HG03575 (cell line): ENCODE measurements around the gene IL1B.
A peak's percentile ranks its signal among the peaks of the same experiment; 100 is the strongest.

ENCODE experiments used
- ATAC-seq: cut with Tn5 transposase; IDR thresholded peaks from one replicate; pipeline ENCODE4 v1.9.1; 2021; ENCODE audit not compliant: unreplicated experiment, insufficient number of reproducible peaks, low FRiP score; ENCODE audit errors: extremely low read depth

Gene IL1B

DNA sequence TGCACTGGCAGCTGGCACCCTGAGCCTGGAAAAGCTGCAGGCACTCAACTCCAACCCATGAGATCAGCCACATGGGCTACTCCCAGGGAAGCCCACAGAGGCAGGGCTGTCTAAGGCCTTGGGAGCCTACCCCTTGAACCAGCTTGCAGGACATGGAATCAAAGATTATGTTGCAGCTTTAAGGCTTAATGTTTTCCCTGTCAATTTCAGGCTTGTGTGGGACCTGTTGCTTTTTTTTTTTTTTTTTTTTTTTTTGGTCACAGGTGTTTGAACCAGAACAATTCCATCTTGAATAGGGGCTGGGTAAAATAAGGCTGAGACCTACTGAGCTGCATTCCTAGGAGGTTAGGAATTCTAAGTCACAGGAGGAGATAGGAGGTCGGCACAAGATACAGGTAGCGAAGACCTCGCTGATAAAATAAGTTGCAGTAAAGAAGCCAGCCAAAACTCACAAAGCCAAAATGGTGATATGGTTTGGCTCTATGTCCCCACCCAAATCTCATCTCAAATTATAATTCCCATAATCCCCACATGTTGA, 44.8 kb downstream of the IL1B start:
- no peak for ATAC-seq

DNA sequence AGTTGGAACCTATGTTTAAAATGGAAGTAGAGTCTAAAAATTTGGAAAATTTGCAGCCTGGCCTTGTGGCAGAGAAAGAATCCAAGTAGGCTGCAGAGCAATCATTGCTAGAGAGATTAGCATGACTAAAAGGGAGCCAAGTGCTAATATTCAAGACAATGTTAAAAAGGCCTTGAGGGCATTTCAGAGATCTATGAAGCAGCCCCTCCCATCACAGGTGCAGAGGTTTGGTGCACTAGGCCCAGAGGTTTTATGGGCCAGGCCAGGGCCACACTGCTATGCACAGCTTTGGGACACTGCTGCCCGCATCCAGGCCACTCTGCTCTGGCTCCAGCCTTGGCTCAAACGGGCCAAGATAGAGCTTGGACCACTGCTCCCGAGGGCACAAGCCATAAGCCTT, 45.6 kb downstream of the IL1B start:
- no peak for ATAC-seq

DNA sequence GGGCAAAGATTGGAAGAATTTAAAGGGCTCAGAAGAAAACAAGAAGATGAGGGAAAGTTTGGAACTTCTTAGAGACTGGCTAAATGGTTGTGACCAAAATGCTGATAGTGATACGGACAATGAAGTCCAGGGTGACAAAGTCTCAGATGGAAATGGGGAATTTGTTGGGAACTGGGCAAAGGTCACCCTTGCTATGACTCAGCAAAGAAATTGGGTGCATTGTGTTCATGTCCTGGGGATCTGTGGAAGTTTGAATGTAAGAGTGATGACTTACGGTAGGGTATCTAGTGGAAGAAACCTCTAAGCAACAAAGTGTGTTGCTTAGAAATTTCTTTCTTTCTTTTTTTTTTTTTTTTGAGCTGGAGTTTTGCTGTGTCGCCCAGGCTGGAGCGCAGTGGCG, 46.3 kb downstream of the IL1B start:
- no peak for ATAC-seq

DNA sequence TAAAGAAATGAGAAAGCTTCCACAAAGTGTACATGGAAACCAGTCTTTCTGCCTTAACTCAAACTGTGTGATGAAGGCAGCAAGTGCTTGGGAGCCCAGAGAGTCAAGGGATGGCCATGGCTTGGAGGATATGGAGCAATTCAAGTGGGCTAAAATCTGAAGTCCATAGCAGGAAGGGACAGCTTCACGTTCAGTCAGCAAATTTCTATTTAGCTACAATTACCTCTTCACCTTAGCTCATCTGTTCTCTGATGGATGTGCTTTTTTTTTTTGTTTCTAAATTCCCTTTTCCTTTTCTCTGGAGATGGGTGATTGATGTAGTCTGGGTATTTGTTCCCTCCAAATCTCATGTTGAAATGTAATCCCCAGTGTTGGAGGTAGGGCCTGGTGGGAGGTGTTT, 47.4 kb downstream of the IL1B start:
- no peak for ATAC-seq

DNA sequence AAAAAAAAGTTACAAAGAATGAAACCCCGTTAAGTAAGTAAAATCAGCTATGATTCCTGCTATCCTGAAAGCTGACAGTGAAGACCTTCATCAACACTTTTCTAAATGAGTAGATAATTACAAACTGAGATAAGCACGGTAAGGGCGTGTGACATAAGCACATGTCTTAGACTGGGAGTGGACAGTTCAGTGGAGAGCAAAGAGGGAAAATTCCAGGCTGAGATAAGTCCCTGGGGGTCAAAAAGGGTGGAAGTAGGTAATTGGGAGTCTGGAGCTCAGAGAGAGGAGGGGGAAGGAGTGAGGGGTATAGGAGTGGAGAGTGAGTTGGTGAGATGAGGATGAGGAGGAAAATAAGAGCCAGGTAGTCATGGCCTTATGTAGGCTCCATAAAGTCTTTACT, 47.9 kb downstream of the IL1B start:
- no peak for ATAC-seq

DNA sequence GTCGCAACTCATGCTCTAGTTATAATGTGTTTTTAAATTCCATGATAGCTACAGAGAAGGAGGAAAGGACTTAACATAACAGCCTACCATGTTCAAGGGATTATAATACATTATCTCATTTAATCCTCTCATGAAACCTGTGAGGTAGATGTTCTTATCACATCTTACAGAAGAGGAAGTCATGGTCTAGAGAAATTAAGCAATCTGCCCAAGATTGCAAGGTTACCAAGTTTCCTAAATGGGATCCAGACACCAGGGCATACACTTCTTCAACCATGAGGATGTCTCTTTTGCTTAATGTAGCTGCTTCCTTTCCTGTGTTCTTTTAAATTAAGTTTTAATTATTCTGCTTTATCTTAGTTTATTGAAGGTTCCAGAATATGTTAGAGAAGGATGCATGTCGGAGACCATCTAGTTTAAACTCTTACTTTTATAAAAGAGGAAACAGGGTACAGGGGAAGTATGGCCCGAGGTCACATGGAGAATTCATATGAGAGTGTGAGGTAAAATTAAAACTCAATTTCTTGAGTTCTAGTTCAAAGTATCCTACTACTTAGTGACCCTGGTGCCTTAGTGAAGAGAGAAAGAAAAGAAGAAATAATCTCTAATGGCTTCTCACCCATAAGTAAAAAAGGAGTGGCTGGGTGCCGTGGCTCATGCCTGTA, 48.7 kb downstream of the IL1B start:
- no peak for ATAC-seq

DNA sequence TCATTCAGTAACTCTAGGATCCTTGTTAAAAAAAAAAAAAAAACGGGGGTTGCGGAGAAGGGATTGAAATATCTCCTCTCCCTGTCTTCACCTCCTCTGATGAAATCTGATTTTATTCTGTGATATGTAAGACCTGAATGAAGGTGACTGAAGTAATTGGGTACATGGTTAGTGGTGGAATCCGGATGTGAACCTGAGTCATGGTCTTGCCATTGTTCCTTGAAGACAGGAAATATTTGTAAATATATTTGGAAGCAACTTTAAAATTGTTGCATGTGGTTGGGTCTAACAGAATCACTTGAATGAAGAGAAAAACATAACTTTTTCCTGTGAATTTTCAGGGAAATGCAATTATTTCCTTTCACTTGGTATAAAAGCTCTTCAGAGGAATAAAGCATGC, 49.3 kb downstream of the IL1B start:
- ATAC-seq = no peak

DNA sequence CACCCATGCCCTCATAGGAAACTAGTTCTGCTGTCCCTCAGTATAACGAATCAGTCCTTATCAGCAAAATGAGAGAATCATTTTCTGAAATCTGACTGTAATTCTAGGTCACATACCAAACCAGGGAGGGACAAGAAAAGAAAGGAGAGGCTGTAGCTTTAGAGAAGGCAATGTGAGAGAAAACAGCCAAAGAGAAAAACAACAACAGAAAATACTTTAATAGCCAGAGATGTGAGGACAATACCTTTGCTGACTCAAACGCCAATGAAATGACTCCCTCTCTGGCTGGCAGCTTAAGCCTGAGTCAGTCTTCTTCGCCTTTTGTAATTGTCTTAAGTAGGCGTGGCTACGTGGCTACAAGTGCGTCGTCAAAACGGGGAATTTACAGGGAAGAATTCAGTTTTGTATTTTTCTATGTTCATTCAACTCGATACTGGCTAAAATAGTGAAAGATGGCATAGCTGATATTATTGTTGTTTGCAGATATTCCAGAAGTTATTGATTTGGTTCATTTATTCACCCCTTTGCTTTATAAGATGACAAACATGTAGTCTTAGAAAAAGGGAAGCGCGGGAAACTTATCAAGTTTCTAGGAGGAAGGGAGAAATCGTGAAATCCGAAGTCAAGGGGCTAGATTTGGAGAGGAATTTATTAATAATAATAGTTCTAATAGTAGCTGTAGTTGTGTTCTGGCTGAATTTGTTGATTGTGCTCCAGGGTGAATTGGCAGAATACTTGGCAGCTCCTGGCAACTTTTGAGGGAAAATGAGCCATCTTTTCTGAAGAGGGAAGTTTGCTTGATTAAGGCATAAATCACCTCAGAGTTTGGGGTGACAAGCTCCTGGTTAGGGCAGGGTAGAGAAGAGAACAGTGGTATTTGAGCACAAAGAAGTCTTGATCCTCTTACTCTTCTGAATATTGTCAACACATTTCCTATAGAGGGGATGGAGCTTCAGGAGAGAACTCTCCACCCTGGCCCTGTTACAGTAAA, 52.1 kb downstream of the IL1B start, which contains the start of gene IL1A:
TSS of gene IL1A (minus strand) at position 295 of the 991 bp plus-strand sequence. CDS start 723 bp downstream, outside the sequence.
- ATAC-seq = no peak

DNA sequence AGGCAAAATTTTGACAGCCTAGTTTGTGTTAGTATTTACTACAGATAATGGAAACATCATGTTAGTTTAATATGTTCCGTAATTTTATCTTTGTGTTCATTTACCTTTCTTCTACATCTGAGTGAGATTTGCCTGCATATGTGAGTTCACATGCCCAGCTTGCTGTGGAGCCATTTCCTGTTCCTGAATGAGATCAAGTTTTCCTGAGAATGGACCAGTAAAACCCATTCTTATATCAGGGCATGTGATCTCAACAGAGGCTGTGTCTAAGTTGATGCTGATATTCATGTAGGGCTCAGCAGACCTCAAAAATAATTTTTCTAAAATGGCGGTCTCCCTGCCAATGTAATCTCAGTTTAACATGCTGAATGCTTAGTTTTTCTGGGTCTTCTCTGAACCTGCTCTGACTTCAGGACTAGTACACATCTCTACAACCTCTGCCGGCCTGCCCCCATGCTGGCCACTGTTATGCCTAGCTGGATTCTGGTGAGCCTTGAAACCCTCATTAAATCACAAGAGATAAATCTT, 53.3 kb downstream of the IL1B start:
- ATAC-seq = no peak

DNA sequence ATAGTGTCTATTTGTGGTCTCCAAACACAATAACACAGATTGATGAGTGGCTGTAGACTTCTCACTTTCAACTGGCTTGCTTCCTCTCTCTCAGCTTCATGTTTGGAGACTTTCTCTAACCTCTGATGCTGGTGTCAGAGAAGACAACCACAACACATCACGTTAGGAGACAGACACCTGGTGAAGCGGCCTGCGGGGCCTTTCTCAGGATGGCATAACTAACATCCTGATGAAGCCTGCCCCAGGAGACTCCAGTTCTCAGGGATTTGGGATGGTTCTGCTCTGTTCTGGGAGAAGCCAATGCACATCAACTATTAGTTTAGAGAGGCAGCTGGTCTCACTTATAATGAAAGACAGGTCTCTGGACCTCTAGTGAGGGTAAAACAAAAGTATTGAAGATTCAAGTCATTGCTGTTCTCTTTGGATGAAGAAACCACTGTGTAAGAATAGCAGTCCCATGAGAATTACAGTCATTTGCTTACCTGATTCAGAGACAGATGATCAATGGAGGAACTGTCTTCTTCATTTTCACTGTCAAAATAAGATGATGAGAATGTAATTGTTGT, 54.3 kb downstream of the IL1B start:
- ATAC-seq = peak; percentile 58
